HG03095 (cell line): ENCODE results near the gene FNDC5.
"Not testable (repeated sequence)": the region's sequence is repeated elsewhere in the genome, so short reads cannot be mapped to it uniquely, and the experiment has no call there.

Source experiments
- ATAC-seq: cut with Tn5 transposase; IDR thresholded peaks from one replicate; pipeline ENCODE4 v1.9.1; 2021; ENCODE audit warnings: moderate library complexity; ENCODE audit not compliant: unreplicated experiment

The FNDC5 gene

DNA sequence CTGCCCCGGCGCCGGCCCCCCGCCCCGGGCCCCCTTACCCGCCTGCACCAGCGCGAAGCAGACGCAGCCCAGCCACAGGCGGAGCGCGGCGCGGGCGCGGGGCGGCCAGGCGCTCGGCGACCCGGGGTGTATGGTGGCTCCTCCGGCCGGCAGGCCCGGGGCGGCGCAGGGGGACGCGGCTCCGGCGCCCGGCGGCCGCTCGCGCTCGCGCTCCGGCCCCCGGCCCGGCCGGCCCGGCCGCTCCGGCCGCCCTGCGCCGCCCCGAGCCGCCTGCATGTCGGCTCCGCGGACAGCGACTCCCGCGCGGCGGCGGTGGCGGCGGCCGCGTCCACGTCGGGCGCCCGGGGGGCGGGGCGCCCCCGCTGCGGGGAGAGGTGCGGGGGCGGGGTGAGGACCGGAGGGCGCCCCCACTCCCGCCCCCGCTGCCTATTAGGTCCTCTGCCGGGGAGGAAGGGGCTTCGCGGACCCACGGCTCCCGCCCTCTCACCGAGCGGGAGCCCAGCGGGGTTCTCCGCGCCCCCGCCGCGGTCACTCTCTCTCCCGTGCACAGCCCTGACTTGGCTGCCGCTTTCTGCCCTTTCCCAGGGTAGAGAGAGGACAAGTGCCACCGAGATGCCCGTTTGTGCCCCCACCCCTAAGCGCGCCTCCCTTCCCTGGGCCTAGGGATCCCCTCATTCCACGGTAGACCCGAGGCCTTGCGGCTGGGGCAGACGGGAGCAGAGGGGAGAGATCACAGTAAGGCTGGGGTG, at the start of gene FNDC5:
Gene FNDC5 (minus strand): TSS at position 298 of the 749 bp plus-strand sequence.
- ATAC-seq, result no peak

DNA sequence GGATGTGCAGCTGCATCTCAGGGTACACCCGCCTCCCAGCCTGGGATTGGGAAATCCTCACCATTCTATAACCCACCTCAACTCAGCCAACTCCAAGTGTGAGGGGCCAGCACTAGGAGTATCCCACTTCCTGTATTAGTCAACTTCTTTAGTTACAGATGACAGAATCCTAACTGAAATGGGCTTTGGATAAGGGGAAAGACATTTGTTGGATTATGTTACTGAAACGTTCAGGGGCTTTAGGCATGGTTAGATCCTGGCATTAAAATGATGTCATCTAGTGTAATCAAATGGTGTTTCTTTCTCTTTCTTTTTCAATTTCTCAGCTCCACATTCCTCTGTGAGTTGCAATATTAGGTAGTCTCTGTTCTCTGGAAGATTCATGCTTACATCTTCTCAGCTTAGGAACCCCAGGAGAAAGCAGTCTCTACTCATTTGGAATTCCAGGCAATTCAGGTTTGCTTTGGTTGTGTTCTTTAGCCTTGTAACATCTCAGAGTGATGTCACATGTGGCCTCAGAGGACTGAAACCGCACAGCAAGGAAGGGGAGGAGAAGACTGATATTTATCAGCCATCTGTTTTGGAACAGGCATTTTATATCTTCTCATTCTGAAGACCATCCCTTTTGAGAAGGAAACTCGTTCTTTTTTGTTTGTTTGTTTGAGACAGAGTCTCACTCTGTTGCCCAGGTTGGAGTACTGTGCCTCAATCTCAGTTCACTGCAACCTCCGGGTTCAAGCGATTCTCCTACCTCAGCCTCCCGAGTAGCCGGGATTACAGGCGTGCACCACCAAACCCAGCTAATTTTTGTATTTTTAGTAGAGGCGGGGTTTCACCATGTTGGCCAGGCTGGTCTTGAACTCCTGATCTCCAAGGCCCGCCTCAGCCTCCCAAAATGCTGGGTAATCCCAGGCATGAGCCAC, 49.4 kb upstream of the FNDC5 start:
- no peak for ATAC-seq

DNA sequence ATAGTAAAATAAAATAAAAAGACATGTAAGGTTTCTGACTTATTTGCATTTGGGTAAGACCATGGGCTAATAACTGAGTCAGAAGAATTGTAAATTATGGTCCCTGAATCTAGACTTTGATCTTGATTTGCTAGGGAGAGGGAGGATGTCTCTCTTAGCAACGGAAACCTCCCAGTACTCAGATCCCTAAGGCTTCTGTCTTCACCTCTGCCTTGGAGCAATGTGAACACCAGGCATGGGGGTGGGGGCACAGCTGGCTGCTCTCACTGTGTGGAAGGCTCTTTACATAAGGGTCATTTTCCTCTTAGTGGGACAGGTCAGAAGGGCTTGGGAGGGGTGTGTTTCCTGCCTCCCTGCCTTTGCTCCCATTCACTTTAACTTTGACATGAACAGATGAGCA, 47.5 kb upstream of the FNDC5 start:
- no peak for ATAC-seq

DNA sequence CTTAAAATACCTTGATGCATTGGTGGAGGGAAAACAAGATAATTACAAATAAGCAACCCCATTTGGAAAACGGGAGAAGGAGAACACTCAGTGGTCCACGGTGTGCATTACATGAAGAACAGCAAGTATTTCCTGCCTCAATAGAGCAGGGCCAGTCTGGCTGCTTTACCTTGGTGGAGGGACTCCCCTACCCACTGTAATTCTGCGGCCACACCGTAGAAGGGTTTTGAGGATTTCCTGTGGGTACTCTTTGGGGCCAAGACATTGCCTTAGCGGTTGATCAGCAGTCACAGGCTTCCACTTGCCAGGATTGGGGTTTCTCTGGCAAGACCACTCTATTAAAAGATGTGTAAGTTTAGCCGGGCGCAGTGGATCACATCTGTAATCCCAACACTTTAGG, 46.8 kb upstream of the FNDC5 start:
- ATAC-seq, result no peak

DNA sequence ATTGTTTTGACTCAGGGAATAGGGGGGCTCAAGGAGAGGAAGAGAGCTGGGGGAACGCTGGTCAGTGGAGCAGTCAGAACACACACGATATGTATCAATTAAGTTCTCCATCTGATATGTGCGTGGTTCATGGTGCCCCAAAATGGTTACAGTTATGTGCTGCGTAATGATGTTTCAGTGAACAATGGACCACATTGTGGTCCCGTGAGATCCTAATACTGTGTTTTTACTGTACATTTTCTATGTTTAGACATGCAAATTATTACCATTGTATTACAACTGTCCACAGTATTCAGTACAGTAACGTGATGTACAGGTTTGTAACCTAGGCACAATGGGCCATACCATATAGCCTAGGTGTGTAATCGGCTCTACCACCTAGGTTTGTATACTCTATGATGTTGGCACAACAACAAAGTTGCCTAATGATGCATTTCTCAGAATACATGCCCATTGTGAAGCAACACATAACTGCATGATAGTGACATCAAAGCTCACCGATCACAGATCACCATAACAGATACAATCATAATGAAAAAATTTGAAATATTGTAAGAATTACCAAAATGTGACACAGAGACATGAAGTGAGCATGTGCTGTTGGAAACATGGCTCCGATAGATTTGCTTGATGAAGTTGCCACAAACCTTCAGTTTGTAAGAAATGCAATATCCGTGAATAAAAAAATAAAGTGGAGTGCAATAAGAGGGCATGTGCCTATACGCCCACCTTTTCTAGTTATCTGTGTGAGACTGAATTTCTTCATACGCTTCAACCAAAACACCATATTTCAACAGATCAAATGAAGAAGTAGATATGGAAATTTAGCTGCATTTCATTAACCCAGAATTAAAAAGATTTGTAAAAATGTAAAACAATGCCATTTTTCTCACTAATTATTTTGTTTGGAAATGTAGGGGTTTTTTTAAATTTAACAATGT, 45.3 kb upstream of the FNDC5 start:
- ATAC-seq, result no peak

DNA sequence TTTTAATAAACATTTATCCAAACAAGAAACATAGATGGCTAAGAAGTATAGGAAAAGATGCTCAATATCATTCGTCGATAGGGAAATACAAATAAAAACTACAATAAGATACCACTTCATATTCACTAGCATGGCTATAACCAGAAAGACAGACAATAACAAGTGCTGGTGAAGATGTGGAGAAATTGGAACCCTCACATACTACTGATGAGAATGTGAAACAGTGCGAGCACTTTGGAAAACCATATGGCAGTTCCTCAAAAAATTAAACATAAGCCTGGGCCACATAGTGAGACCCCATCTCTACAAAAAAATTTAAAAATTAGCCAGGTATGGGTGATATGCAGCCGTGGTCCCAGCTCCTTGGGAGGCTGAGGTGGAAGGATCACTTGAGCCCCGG, 39.6 kb upstream of the FNDC5 start:
- no peak for ATAC-seq

DNA sequence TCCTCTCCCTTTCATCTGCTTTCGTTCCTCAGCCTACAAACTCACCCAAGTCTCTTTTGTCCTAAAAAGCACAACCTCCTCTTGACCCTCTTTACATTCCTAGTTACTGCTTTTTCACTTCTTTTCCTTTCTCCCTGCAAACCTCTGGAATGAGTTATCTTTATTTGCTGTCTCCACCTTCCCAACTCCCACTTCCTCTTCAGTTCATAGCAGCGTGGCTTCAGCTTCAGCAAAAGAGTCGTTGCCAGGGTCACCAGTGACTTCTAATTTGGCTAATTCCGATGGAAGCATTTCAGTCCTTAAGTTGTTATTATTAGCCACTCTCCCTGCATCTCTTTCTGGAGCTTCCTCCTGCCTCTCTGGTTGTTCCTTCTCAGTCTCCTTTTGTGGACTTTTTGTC, 36.7 kb upstream of the FNDC5 start:
- ATAC-seq, result no peak

DNA sequence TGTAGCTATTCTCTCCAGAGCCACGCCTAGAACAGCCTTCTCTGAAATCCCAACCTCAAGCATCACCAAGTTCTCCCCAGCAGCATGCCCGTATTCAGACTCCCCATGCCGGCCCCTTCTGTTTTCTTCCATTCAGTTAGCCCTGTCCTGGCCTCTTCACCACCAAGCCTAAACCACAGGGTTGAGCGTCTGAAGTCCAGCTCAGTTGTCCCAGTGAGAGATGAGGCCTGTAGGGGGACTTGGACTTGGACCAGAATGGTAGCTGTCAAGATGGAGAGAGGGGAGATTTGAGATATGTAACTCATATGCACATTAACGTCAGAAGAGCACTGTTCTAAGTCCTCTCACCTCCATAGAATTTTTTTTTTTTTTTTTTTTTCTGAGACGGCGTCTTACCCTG, 35.9 kb upstream of the FNDC5 start:
- ATAC-seq, result no peak

DNA sequence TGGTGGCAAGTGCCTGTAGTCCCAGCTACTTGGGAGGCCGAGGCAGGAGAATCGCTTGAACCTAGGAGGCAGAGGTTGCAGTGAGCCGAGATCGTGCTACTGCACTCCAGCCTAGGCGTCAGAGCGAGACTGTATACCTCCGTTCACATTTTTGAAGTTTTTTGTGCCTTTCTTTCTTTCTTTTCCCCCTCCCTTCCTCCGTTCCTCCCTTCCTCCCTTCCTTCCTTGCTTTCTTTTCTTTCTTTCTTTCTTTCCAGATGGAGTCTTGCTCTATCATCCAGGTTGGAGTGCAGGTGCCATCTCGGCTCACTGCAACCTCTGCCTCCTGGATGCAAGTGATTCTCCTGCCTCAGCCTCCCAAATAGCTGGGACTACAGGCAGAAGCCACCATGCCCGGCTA, 34.9 kb upstream of the FNDC5 start:
- not testable (repeated sequence) for ATAC-seq

DNA sequence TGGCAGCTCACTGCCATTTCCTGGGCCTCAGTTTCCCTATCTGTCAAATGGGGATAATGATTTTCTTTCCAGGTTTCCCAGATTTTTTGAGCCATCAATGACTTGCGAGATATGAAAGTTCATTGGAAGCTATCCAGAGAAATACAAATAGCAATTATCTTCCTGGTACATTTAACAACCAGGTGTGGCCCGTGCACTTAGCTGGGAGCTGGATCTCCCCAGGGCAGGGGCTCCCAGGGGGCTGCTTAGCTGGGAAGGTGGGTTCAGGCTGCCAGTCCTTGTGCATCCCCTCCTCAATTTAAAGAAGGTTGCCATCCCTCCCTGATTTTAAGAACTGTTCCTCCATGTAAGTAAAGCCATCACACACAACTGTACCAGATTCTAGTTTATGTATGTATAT, 34.1 kb upstream of the FNDC5 start:
- no peak for ATAC-seq

DNA sequence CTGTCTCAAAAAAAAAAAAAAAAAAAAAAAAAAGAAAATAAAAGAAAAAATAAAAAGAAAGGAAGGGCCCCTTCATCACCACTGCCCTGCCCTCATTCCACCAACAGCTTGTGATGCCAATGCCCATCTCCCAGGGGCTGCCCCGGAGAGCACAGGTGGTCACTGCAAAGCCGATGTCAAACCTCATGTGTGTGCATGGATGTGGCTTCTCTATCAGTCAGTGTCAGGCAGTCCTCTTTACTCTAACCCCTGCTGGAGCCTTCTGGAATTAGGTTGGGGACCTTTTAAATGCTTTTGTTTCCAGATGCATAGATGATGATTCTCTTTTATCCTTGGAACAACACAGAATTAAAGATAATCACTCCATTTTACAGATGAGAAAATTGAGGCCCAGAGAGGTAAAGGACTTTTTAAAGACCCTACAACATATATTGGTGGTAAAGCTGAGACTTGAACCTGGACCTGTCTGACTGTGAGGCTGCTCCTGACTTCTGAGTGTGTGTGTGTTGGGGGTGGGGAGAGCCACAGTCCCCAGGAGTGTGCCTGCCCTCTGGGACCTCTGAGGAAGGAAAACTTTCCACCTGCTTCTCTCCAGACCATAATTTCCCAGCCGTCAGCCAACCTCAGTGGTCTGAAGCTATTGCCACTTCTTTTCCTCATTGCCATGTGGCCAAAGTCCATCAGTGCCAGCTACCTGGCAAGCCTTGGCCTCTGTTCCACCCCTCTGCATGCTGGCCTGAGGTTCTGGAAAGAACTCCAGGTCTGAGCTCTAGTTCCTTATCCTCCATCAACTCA, 33.5 kb upstream of the FNDC5 start:
- no peak for ATAC-seq

DNA sequence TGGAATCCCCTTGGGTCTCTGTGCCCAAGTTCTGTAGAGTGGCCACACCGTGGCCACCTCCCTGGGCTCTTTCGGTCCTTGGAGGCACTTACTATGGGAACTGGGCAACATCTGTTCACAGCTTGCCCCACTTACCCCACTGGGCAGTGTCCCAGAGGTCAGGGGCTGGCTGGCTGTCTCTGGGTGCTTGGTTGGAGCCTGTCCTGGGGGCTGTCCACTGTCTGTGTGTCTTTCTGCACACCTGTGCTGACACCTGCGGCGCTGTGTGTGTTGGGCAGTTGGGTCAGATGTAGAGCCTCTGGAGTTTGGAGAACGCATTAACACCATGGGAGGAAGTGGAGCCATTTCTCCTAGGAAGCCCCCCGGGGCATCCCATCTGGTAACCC, 31.8 kb upstream of the FNDC5 start:
- no peak for ATAC-seq

DNA sequence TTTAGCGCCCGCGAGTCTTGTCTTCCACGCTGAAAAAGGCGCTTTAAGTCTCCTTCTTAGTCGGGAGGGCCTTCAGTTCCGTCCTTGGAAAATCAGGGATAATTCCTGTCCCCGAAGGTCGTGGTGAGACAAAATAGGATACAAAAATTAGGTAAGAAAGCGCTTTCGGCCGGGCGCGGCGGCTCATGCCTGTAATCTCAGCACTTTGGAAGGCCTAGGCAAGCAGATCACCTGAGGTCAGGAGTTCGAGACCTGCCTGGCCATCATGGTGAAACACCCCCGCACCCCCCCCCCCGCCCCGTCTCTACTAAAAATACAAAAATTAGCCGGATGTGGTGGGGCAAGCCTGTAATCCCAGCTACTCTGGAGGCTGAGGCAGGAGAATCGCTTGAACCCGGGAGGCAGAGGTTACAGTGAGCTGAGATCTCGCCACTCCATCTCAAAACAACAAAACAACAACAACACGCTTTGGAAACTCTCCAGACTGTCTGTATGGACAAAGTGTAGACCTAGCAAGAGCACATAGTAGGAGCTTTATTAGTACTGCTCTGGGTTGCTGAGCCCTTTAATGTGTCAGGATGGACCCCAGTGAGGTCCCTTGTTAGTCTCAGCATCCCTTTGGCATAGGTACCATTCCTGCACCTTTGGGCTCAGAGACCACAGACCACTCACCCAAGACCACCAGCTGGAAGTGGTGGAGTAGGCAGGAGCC, 31.3 kb upstream of the FNDC5 start:
- no peak for ATAC-seq

DNA sequence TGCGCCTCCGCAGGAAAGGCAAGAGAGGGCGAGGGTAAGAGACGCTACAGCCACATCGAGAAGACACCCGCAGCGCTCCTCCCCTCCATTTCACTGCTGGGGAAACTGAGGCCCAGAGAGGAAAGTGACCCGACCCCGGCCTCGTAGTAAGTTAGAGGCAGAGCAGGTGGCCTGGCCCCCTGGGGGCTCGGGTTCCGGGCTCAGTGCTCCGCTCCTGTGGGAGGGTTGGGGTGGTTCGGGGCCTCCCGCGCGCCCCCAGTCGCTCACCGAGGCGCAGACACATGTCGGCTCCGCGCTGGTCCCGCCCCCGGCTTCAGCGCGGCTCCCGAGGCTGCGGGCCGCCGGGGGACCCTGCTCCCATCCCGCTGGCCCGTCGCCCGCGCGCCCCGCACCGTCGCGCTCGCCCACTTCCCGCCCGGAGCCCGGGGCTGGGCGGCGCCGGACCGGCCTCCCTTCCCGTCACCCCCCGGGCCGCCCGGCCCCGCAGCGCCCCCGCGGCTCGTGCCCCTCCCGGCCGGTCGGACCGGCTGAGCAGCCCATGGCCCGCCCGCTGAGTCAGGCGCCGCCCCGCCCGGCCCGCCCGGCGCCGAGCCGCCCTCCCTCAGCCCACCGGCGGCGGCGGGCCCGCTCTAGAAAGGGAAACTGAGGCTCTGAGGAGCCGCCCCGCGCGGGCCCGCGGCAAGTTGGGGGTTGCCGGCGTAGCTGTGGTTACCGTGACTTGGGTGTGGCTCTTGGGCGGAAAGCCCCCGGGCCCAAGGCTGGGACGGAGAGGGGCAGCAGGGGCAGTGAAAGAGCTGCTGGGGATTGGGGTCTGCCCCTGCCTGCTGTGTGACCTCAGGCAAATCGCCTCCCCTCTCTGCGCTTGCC, 30.5 kb upstream of the FNDC5 start, which contains the start of gene TMEM54:
Gene TMEM54 (minus strand): TSS at position 434 of the 867 bp plus-strand sequence. CDS start 151 bp downstream, at position 283.
- no peak for ATAC-seq

DNA sequence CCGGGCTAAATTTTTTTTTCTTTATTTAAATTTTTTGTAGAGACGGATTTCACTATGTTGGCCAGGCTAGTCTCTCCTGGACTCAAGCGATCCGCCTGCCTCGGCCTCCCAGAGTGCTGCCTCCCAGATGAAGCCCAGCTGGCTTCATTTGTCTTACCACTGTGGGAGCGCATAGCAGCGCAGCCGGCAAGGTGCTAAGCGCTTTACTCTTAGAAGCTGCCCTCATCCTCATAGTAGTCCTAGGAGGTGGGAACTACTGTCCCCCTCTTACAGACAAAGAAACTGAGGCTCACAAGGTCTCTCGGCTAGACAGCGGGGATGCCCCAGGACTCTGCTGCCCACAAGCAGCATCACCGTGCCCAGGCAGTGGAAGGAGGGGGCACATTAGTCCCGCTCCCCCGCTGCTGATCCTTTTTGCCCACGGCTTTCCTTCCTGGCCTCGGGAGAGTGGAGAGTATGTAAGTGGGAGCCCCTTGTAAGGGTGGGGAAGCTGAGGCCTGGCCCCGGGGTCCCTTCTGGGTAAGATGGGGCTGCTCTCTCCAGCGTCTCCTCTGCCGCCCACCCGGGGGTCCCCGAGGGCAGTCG, 29.8 kb upstream of the FNDC5 start:
- ATAC-seq, result no peak

DNA sequence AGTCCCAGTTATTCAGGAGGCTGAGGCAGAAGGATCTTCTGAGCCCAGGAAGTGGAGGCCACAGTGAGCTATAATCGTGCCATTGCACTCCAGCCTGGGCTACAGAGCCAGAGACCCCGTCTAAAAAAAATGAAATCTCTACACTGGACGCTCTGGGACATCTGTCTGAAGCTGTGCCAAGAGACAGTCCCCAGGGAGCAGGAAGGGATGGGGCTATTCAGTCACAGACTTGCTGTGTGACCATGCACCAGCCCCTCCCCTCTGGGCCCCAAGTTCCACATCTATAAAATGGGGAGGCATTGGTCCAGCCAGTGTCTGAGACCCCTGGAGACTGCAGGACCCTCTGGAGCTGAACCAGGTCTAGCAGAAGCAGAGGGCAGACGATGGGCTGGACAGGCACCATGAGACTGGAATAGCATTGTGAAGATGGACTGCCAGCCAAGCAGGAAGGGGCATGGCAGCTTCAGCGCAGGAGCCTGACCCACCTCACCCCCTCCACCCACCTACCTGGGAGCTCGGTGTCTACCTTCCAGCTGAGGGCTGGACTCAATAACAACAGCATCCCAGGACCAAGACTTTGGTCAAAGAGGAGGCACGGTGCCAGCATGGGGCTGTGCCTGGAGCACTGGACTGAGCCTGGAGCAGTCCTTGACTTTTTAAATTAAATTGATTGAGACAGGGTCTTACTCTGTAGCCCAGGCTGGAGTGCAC, 29.0 kb upstream of the FNDC5 start:
- no peak for ATAC-seq

DNA sequence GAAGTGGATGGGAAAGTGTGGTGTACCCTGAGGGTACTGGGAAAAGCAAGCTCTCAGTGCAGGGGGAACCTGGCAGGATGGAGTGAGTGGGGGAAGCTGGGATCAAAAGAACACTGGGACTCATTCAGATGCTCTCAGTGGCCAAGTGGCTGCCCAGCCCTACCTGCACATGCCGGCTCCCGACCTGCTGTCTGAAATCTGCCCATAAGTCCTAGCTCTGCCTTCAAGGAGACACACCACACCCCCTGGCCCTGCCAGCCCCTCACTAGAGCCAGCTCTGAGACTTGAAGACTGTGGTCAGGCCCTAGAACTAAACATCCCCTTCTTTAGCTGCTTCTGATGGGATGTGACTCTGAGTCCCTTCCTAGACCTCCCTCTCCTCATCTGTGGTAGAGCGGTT, 28.2 kb upstream of the FNDC5 start:
- ATAC-seq, result no peak

DNA sequence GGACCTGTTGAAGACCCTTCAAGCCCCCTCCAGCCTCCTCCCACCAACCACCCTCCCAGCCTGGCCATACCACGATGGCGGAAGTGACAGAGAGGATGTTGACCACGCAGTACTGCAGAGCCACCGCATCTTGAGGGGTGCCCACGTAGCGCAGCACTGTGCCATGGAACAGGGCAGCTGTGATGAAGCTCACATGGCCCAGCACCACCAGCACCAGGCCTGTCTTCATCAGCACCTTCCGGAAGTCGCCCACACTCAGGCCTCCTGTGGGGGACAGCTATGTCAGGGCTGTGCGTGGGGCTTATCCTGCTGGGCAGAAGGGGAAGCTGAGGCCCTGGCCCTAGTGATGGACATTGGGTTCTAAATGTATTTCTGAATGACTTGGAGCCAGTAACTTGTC, 27.3 kb upstream of the FNDC5 start:
- no peak for ATAC-seq
